GM12878 (cell line): ENCODE measurements around the gene PPIB. TPM values are rescaled to one million over a fixed set of nuclear protein-coding genes. Genes with fewer than 3 reads are reported as not detected.

ENCODE experiments used
- ATAC-seq: fragments of 200-7000 bp; cut with Tn5 transposase; 3 replicates; pipeline ENCODE4 v1.9.1; 2020; ENCODE audit warnings: mild to moderate bottlenecking, moderate library complexity
- BruUV-seq: library from RNA; stranded (reverse); fragments of 400-500 nt; replicated peaks from 2 replicates; lab custom pipeline; 2021; lab: Mats Ljungman, UMichigan
- CTCF ChIA-PET: fragments of 300-600 bp; sonication (Branson Sonifier 250); formaldehyde crosslinking; extraction: SDS; loops from one replicate; lab custom pipeline; 2021; ENCODE audit warnings: inconsistent platforms; lab: Yijun Ruan, JAX
- POLR2A ChIA-PET: fragments of 350-600 bp; formaldehyde crosslinking; extraction: SDS; loops from one replicate; lab custom pipeline; 2021; ENCODE audit warnings: inconsistent platforms; lab: Charles Lee
- RAD21 ChIA-PET: fragments of 300-600 bp; sonication (Branson Sonifier 250); formaldehyde crosslinking; loops from one replicate; lab custom pipeline; 2023; ENCODE audit warnings: antibody characterized with exemption; ENCODE audit not compliant: unreplicated experiment; lab: Charles Lee
- SMC1A ChIA-PET: fragments of 300-600 bp; sonication (Branson Sonifier 250); formaldehyde crosslinking; loops from one replicate; lab custom pipeline; 2023; ENCODE audit not compliant: unreplicated experiment, uncharacterized antibody; lab: Charles Lee
- DNase-seq: peaks from one replicate; pipeline ENCODE4 v3.0.0-alpha.2; 2011; ENCODE audit warnings: low read depth, low spot score
- FAIRE-seq: peaks from 3 replicates; lab custom pipeline; 2011; peaks lifted over from hg19 to GRCh38; lab: Jason Lieb, UNC
- H2AFZ ChIP-seq: 2 replicates; pipeline ENCODE4 v1.6.0; 2011; ENCODE audit warnings: low read depth, low read length, control low read depth; ENCODE audit not compliant: control insufficient read depth
- H3K27ac ChIP-seq: 2 replicates; pipeline ENCODE4 v1.5.1; 2011; ENCODE audit warnings: control low read depth; ENCODE audit not compliant: control insufficient read depth, insufficient read depth
- H3K27me3 ChIP-seq, 2 experiments: replicated peaks in 1 of 2; 2 replicates each; pipeline versions ENCODE4 v1.6.0 to v1.6.1; 2011; ENCODE audit warnings: low read length in 1 of 2; ENCODE audit not compliant: control insufficient read depth in 2 of 2, insufficient read depth in 2 of 2
- H3K36me3 ChIP-seq, 2 experiments: 2 replicates each; pipeline ENCODE4 v1.5.1; 2011; ENCODE audit warnings: low read length in 1 of 2; ENCODE audit not compliant: control insufficient read depth in 2 of 2, insufficient read depth in 2 of 2
- H3K4me1 ChIP-seq: 2 replicates; pipeline ENCODE4 v1.6.1; 2011; ENCODE audit warnings: mild to moderate bottlenecking, low read length, moderate library complexity, mixed read lengths; ENCODE audit not compliant: control insufficient read depth, insufficient read depth
- H3K4me2 ChIP-seq: 2 replicates; pipeline ENCODE4 v1.6.0; 2011; ENCODE audit warnings: control low read depth; ENCODE audit not compliant: control insufficient read depth, insufficient read depth
- H3K4me3 ChIP-seq: fragments of 200-600 bp; sonication (generic); 2 replicates; pipeline ENCODE4 v1.5.1; 2016
- H3K79me2 ChIP-seq: 2 replicates; pipeline ENCODE4 v1.6.0; 2011; ENCODE audit warnings: low read length; ENCODE audit not compliant: control insufficient read depth, insufficient read depth
- H3K9ac ChIP-seq: 2 replicates; pipeline ENCODE4 v1.8.0; 2011; ENCODE audit warnings: low read length, control low read depth, mixed read lengths; ENCODE audit not compliant: control insufficient read depth, insufficient read depth
- H3K9me3 ChIP-seq: replicated peaks from 3 replicates; pipeline ENCODE4 v1.5.1; 2011; ENCODE audit warnings: mild to moderate bottlenecking, low read length; ENCODE audit not compliant: control insufficient read depth, insufficient read depth
- H4K20me1 ChIP-seq: 2 replicates; pipeline ENCODE4 v1.6.0; 2011; ENCODE audit not compliant: control insufficient read depth, insufficient read depth
- ATF3 ChIP-seq: IDR thresholded peaks from 2 replicates; pipeline ENCODE4 v1.6.1; 2011; ENCODE audit warnings: low read depth, mild to moderate bottlenecking, low read length, moderate library complexity, borderline replicate concordance; ENCODE audit errors: extremely low read depth
- CBX3 ChIP-seq: fragments of 200-600 bp; sonication (generic); IDR thresholded peaks from 2 replicates; pipeline ENCODE4 v1.6.1; 2016; ENCODE audit warnings: low read depth, borderline replicate concordance
- E2F4 ChIP-seq: IDR thresholded peaks from 2 replicates; pipeline ENCODE4 v1.6.1; 2012; ENCODE audit warnings: low read depth, low read length, improper control_type of control experiment
- EZH2 ChIP-seq: IDR thresholded peaks from 2 replicates; pipeline ENCODE4 v1.6.1; 2012; ENCODE audit warnings: low read depth, mild to moderate bottlenecking, control low read depth, inconsistent platforms, low read length, borderline replicate concordance; ENCODE audit not compliant: control insufficient read depth
- HSF1 ChIP-seq: fragments of 150-350 bp; IDR thresholded peaks from 2 replicates; pipeline ENCODE4 v1.6.1; 2014; ENCODE audit warnings: mild to moderate bottlenecking, low read depth, low read length
- IRF3 ChIP-seq: fragments of 450-650 bp; IDR thresholded peaks from 2 replicates; pipeline ENCODE4 v1.6.1; 2014; ENCODE audit warnings: mild to moderate bottlenecking
- JUND ChIP-seq: IDR thresholded peaks from 2 replicates; pipeline ENCODE4 v1.6.1; 2012; ENCODE audit warnings: low read depth, mild to moderate bottlenecking, low read length, improper control_type of control experiment, moderate library complexity
- MAX ChIP-seq: IDR thresholded peaks from 2 replicates; pipeline ENCODE4 v1.6.1; 2012; ENCODE audit warnings: low read depth, low read length, improper control_type of control experiment
- NFIC ChIP-seq: IDR thresholded peaks from 2 replicates; pipeline ENCODE4 v1.6.1; 2012; ENCODE audit warnings: low read depth, mild to moderate bottlenecking, inconsistent platforms, low read length, moderate library complexity
- PAX8 ChIP-seq: fragments of 450-650 bp; IDR thresholded peaks from 2 replicates; pipeline ENCODE4 v1.6.1; 2017; ENCODE audit warnings: mild to moderate bottlenecking, moderate library complexity
- PML ChIP-seq: IDR thresholded peaks from 2 replicates; pipeline ENCODE4 v1.6.1; 2012; ENCODE audit warnings: low read length, inconsistent platforms
- RAD21 ChIP-seq: IDR thresholded peaks from 2 replicates; pipeline ENCODE4 v1.6.1; 2011; ENCODE audit warnings: mild to moderate bottlenecking, low read depth, low read length, moderate library complexity; ENCODE audit not compliant: insufficient read depth
- YBX1 ChIP-seq: fragments of 450-650 bp; IDR thresholded peaks from 2 replicates; pipeline ENCODE4 v1.6.1; 2016; ENCODE audit warnings: antibody characterized with exemption
- ZBTB4 ChIP-seq: fragments of 450-650 bp; formaldehyde crosslinking; IDR thresholded peaks from 2 replicates; pipeline ENCODE4 v1.4.0; 2022; ENCODE audit warnings: mild to moderate bottlenecking, moderate library complexity
- whole genome bisulfite sequencing: methylation state at CpG from one replicate; pipeline ENCODE4 v1.1.6; 2016; ENCODE audit warnings: low lambda C conversion rate; ENCODE audit not compliant: insufficient replicate concordance, insufficient coverage; ENCODE audit errors: missing lambda C conversion rate; 5-methylcytosine and 5-hydroxymethylcytosine counted together
- in situ Hi-C: fragments of 300-500 bp; cut with MboI; formaldehyde crosslinking; loops from 9 replicates; pipeline ENCODE4 v1.14.3; 2018; ENCODE audit warnings: mixed read lengths
- intact Hi-C: fragments of 100-400 bp; cut with micrococcal nuclease; formaldehyde crosslinking; loops from one replicate; pipeline ENCODE4 v1.14.2; 2022; ENCODE audit not compliant: unreplicated experiment
- polyA plus RNA-seq, 11 experiments: library from polyadenylated mRNA; depleted of rRNA in 4 of 11; unstranded in 6 of 11; stranded (reverse) in 5 of 11; fragments of >200 nt; fragmentation: Nextera tagmentation in 4 of 11; fragmentation: Illumina TruSeq in 1 of 11; extraction: Ambion mirVana in 4 of 11; extraction: Trizol in 1 of 11; gene quantifications; 1 replicate in 1 of 11; 2 replicates in 10 of 11; pipeline versions ENCODE4 v1.2.1 to v1.2.3, GENCODE V29; 2011 to 2016; ENCODE audit warnings: inconsistent platforms in 2 of 11, missing spikeins in 2 of 11, low read depth in 1 of 11
- total RNA-seq, 4 experiments: library from RNA; depleted of rRNA in 3 of 4; stranded (reverse); fragments of >200 nt in 3 of 4; fragmentation: Illumina TruSeq in 1 of 4; extraction: Trizol in 1 of 4; gene quantifications; 2 replicates each; pipeline versions ENCODE4 v1.2.1 to v1.2.3, GENCODE V29; 2013 to 2021

PPIB gene
- total and polyA plus RNA-seq, 10 of the 15 experiments (the other 5 are each of a cell fraction or from before 2014, with no cell fraction given), result 344 to 936 (median 508) TPM

- no peak for TF ChIP-seq ZBTB4 (CRISPR knock-in tag)
These were observed 28.4 kb downstream of the PPIB start (continued) for GRCh38 chr15:64134345-64134829.

- no peak overlapping the region for H2AFZ ChIP-seq
- H3K36me3 ChIP-seq, result peaks cover 44 to 53% of the 10 kb centered on the region in 2 experiments
- ATAC-seq (no peak), FAIRE-seq (no peak), DNase-seq (no peak)
- SMC1A ChIA-PET, result no interaction called here
- BruUV-seq, result no TSS peak
- RAD21 ChIA-PET, result no interaction called here
- WGBS, result 96% methylated on average over 10 of the region's 10 CpGs
- H3K9me3 ChIP-seq, result no peaks in the 10 kb centered on the region
- no peaks in the 10 kb centered on the region for H4K20me1 ChIP-seq
- H3K4me2 ChIP-seq, result no peak overlapping the region
- H3K27ac ChIP-seq, result no peak overlapping the region
- no peaks in the 10 kb centered on the region for H3K27me3 ChIP-seq
- H3K9ac ChIP-seq, result no peak overlapping the region
- H3K79me2 ChIP-seq, result no peaks in the 10 kb centered on the region
- H3K4me3 ChIP-seq, result no peak overlapping the region
- POLR2A ChIA-PET, result no interaction called here
- in situ Hi-C loops, result no loop called here
- CTCF ChIA-PET, result interaction anchor here (0.5 to 0.9 kb wide), 4 partner anchors 11 to 98 kb away, joined by 3 read pairs; no protein-coding TSS in a partner anchor
- no peaks in the 10 kb centered on the region for H3K4me1 ChIP-seq
- intact Hi-C loops, result no loop called here
- no peak for TF ChIP-seq IRF3
- no peak for TF ChIP-seq PAX8
- no peak for TF ChIP-seq CBX3
- no peak for TF ChIP-seq ATF3
- no peak for TF ChIP-seq E2F4
- TF ChIP-seq PML, result no peak
- TF ChIP-seq MAX, result no peak
- TF ChIP-seq RAD21, result no peak
- TF ChIP-seq NFIC, result no peak
- no peak for TF ChIP-seq EZH2
- TF ChIP-seq JUND, result no peak
- TF ChIP-seq HSF1, result no peak
- no peak for TF ChIP-seq YBX1
These were observed 29.0 kb downstream of the PPIB start for GRCh38 chr15:64133623-64134344.
